Stimulated activated CD4-positive, alpha-beta T cell treated with anti-CD3 and anti-CD28 coated beads, Interleukin-4, amount 100 ng/mL, for 24 hours (primary cell): ENCODE measurements around the gene GTF2E1.

Experiments
- DNase-seq: peaks from one replicate; pipeline ENCODE4 v3.0.0-alpha.2; 2020

Gene GTF2E1

GRCh38 chr3:120802916-120803315 is 60.4 kb downstream of the GTF2E1 start:
- no peak for DNase-seq

DNA sequence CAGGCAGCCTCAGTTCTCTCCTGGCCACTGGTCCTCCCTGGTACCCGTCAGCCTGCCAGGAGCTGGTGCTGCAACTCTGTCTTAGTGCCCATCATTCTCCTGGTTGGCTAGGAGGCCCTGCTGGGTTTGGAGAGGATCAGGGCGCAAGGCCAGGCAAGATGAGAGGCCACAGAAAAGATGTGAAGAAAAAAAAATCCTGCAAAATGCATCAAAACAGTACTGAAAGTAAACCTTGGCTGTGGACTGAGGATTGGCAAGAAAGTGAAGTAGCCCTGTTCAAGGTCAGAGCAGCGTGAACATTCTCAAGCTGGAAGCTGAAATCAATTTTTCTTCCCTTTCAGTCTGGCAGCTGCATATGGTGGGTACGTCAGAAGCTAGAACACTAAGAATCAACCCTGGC is 74.2 kb downstream of the GTF2E1 start:
- DNase-seq, result no peak

GRCh38 chr3:120820748-120821147 is 78.2 kb downstream of the GTF2E1 start:
- no peak for DNase-seq

DNA sequence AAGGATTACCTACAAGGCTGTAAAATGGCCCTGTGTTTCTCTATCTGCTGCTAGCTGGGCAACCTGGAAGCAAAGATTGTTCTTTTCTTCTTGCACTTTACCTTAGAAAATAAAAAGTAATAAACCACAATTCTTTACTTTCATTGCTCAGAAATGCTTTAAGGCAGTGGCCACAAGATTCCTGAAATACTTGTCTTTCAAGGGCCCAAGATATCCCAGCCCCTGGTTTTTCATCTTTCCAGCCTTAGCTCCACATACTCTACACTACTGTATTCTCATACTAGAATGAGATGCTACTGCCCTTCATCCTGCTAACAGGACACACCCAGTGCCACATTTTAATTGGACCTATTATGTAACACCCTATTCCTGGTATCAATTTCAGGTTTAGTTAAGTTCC is 78.9 kb downstream of the GTF2E1 start:
- DNase-seq, result no peak

GRCh38 chr3:120823156-120823555 is 80.6 kb downstream of the GTF2E1 start:
- no peak for DNase-seq

DNA sequence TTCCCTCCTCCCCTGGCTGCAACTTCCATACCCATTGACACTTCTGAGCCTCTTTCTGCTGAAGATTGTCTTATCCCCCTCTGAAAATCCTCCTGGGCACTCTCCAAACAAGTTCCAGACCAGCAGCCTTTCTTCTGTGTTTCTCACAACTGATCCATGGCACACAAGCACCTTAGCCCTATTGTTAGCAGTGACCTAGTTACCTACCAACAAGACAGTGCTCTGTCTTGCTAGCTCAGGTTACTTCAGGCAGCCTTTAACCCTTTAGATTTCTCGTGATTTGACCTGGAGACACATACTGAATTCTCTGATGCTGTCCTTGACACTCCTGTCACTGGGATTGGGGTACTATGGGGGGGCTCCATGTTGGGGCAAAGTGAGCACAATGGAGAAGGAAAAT is 82.1 kb downstream of the GTF2E1 start:
- no peak for DNase-seq

- no peak for DNase-seq
Measured at GRCh38 chr3:120828796-120829195, 86.3 kb downstream of the GTF2E1 start.

GRCh38 chr3:120831066-120831465 is 88.5 kb downstream of the GTF2E1 start:
- DNase-seq, result no peak
